Activated CD4-positive, alpha-beta memory T cell treated with anti-CD3 and anti-CD28 coated beads, Interleukin-2, amount 10 ng/mL, durations not matched to agents 7 days and 5 days (primary cell): ENCODE results near the gene RFC1. TPM values are rescaled to one million over a fixed set of nuclear protein-coding genes. Genes with fewer than 3 reads are reported as not detected.

ENCODE experiments used
- CTCF ChIA-PET: fragments of 350-600 bp; sonication (Branson Sonifier 250); formaldehyde crosslinking; loops from one replicate; lab custom pipeline; 2021; ENCODE audit warnings: antibody characterized with exemption, inconsistent platforms; lab: Charles Lee
- POLR2A ChIA-PET: fragments of 350-600 bp; sonication (Branson Sonifier 250); formaldehyde crosslinking; loops from one replicate; lab custom pipeline; 2021; ENCODE audit warnings: antibody characterized with exemption; lab: Charles Lee
- DNase-seq: peaks from one replicate; pipeline ENCODE4 v3.0.0-alpha.2; 2020
- H3K27ac Mint-ChIP-seq: one replicate; pipeline ENCODE4 v1.8.0; 2021; ENCODE audit warnings: mild to moderate bottlenecking, mixed read lengths
- H3K27me3 Mint-ChIP-seq: one replicate; pipeline ENCODE4 v1.8.0; 2021; ENCODE audit warnings: mixed read lengths
- H3K36me3 Mint-ChIP-seq: one replicate; pipeline ENCODE4 v1.8.0; 2021; ENCODE audit warnings: low read depth, mixed read lengths
- H3K4me1 Mint-ChIP-seq: one replicate; pipeline ENCODE4 v1.8.0; 2021; ENCODE audit warnings: mixed read lengths
- H3K4me3 Mint-ChIP-seq: one replicate; pipeline ENCODE4 v1.8.0; 2021; ENCODE audit warnings: mild to moderate bottlenecking, mixed read lengths
- H3K9me3 Mint-ChIP-seq: one replicate; pipeline ENCODE4 v1.8.0; 2021; ENCODE audit warnings: mixed read lengths
- total RNA-seq, 2 experiments: library from RNA; stranded (reverse); gene quantifications; one replicate each; pipeline ENCODE4 v1.2.3, GENCODE V29; 2021

The RFC1 gene
- total RNA-seq, 2 experiments from 2014 or later = 72.2 to 72.6 TPM

DNA sequence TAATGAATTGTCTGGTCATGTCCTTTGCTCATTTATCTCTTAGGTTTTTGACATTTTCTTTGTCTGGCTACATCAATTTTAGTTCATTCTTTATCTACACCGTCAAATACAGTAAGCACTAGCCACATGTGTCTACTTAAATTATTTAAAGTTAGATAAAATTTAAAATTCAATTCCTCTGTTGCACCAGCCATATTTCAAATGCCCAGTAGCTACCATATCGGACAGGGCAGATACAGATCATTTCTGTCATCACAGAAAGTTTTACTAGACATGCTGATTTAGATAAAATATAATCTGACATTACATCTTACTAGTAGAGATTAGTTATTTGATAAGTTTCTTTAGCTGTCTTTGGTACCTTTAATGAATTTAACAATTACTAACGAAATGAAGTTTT, 122.7 kb downstream of the RFC1 start:
- POLR2A ChIA-PET = no interaction called here
- peaks cover 3% of the 10 kb centered on the region for H3K36me3 Mint-ChIP-seq
- CTCF ChIA-PET = no interaction called here

More for the DNA sequence above, 122.7 kb downstream of the RFC1 start:
- no peak for DNase-seq
- no peaks in the 10 kb centered on the region for H3K9me3 Mint-ChIP-seq
- H3K27ac Mint-ChIP-seq = no peak overlapping the region
- no peaks in the 10 kb centered on the region for H3K27me3 Mint-ChIP-seq
- H3K4me1 Mint-ChIP-seq = no peaks in the 10 kb centered on the region
- no peak overlapping the region for H3K4me3 Mint-ChIP-seq

Other genes with a start within 250 kb of the RFC1 start
- gene WDR19, start 183.8 kb downstream of the RFC1 start, total RNA-seq = 10 to 100 TPM in 1 of 2 experiments, 1 to 10 TPM in 1; 9.9 to 12.1 TPM
- not detected for gene KLB, start 40.6 kb upstream of the RFC1 start, total RNA-seq
- 100 to 1,000 TPM; 891 to 916 TPM for gene RPL9, start 92.6 kb upstream of the RFC1 start, total RNA-seq
- 10 to 100 TPM; 13.0 to 14.0 TPM for gene LIAS, start 92.7 kb upstream of the RFC1 start, total RNA-seq
- gene UGDH, start 161.1 kb upstream of the RFC1 start, total RNA-seq = 10 to 100 TPM; 16.9 to 18.8 TPM